ENCODE results near the gene LCA5L.
A peak's percentile ranks its signal among the peaks of the same experiment; 100 is the strongest.

Gene LCA5L

GRCh38 chr21:39445321-39446269 lies at the start of gene LCA5L:
TSS of gene LCA5L (minus strand) at chr21:39445778. CDS start at chr21:39428493, 17,285 bp downstream.
- Mint-ChIP-seq H3K4me3 (peak within 1 kb of the TSS; percentile 95 to 98 (median 96)), H3K4me1 (peaks cover 37% of the 10 kb centered on the region), H3K36me3 (ENCODE audit: low read depth) (no peaks in the 10 kb centered on the region), H3K27me3 (ENCODE audit: low read depth) (no peaks in the 10 kb centered on the region), H3K27ac (peak within 1 kb of the TSS; percentile 96 to 99 (median 99)), H3K9me3 (no peaks in the 10 kb centered on the region)
- peak in 1 of 3 experiments; percentile 0 for TF ChIP-seq CTCF (IDR thresholded peaks at IDR 0.05; ENCODE audit: unreplicated experiment in 3 of 3)

DNA sequence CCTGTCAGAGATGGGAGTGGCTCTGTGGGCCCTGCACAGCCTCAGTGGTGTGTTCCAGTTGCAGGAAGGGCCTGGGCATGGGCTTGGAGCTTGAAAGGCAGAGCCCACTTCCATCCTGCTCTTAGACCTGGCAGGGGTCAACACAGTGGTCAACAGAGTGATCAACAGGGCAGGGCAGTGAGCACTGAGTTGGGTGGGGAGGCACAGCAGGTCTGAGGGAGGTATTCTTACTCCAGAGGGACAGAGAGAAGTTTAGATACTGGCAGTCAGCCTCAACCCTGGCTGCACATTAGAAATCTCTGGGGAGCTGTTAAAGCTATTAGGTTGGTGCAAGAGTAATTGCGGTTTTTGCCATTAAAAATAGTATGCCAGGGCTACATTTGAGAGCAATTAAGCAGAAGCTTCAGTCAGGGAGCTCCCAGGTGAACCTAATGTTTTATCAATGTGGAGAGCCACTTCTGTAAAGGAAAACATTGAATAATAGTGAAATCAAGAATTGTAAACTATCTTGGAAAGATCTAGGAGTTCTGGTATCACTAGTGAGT lies 43.9 kb upstream of the LCA5L start:
- Mint-ChIP-seq H3K36me3 (ENCODE audit: low read depth) (peaks cover 6% of the 10 kb centered on the region), H3K27ac (no peak overlapping the region), H3K4me3 (no peak overlapping the region), H3K9me3 (peaks cover 14% of the 10 kb centered on the region), H3K27me3 (ENCODE audit: low read depth) (no peaks in the 10 kb centered on the region), H3K4me1 (peaks cover 10% of the 10 kb centered on the region)
- no peak for TF ChIP-seq CTCF (IDR thresholded peaks at IDR 0.05; ENCODE audit: unreplicated experiment in 3 of 3)

- Mint-ChIP-seq H3K27ac (peak overlapping the region; percentile 32 to 91 (median 84)), H3K36me3 (ENCODE audit: low read depth) (no peaks in the 10 kb centered on the region), H3K4me3 (no peak overlapping the region), H3K9me3 (no peaks in the 10 kb centered on the region), H3K27me3 (ENCODE audit: low read depth) (no peaks in the 10 kb centered on the region), H3K4me1 (peaks cover 29% of the 10 kb centered on the region)
- no peak for TF ChIP-seq CTCF (IDR thresholded peaks at IDR 0.05; ENCODE audit: unreplicated experiment in 3 of 3)
Measured at GRCh38 chr21:39484711-39485276, 39.2 kb upstream of the LCA5L start.

GRCh38 chr21:39483917-39484316 lies 38.3 kb upstream of the LCA5L start:
- Mint-ChIP-seq H3K27me3 (ENCODE audit: low read depth) (no peaks in the 10 kb centered on the region), H3K9me3 (no peaks in the 10 kb centered on the region), H3K4me3 (no peak overlapping the region), H3K27ac (peak overlapping the region; percentile 32 to 41 (median 36)), H3K36me3 (ENCODE audit: low read depth) (no peaks in the 10 kb centered on the region), H3K4me1 (peaks cover 34% of the 10 kb centered on the region)
- no peak for TF ChIP-seq CTCF (IDR thresholded peaks at IDR 0.05; ENCODE audit: unreplicated experiment in 3 of 3)

- no peak for TF ChIP-seq CTCF (IDR thresholded peaks at IDR 0.05; ENCODE audit: unreplicated experiment in 3 of 3)
- H3K27ac Mint-ChIP-seq: peak overlapping the region in 2 of 3 experiments; percentile 66 to 77
- H3K4me1 Mint-ChIP-seq: peaks cover 34% of the 10 kb centered on the region
- H3K4me3 Mint-ChIP-seq: peak overlapping the region in 1 of 3 experiments; percentile 15
- H3K9me3 Mint-ChIP-seq: no peaks in the 10 kb centered on the region
- H3K27me3 Mint-ChIP-seq (ENCODE audit: low read depth): no peaks in the 10 kb centered on the region
- H3K36me3 Mint-ChIP-seq (ENCODE audit: low read depth): no peaks in the 10 kb centered on the region
Measured at GRCh38 chr21:39481886-39482285, 36.3 kb upstream of the LCA5L start.
